Measurements from ENCODE around the gene ANTXR2. TPM values are rescaled to one million over a fixed set of nuclear protein-coding genes. Genes with fewer than 3 reads are reported as not detected.
"Not testable (repeated sequence)": the region's sequence is repeated elsewhere in the genome, so short reads cannot be mapped to it uniquely, and the experiment has no call there.

Gene ANTXR2
- total RNA-seq, 1 donor from 2014 or later: 64.6 TPM

- no peak overlapping the region for H3K27ac ChIP-seq
- H3K4me3 ChIP-seq: no peak overlapping the region
- H3K4me1 ChIP-seq: peaks cover 13% of the 10 kb centered on the region
- TF ChIP-seq POLR2AphosphoS5 (IDR thresholded peaks at IDR 0.05; ENCODE audit: insufficient read depth in 1 of 2, low read depth in 1 of 2): no peak
- no peak for TF ChIP-seq CTCF (IDR thresholded peaks at IDR 0.05)
- TF ChIP-seq POLR2A (IDR thresholded peaks at IDR 0.05): no peak
- intact Hi-C loops (cut with DNase I): no loop called here
- H3K9me3 ChIP-seq: peaks cover 5% of the 10 kb centered on the region
- no peaks in the 10 kb centered on the region for H3K27me3 ChIP-seq
- DNase-seq (ENCODE audit: extremely low spot score in 2 of 2): no peak
- H3K36me3 ChIP-seq: no peaks in the 10 kb centered on the region
Measured at GRCh38 chr4:80008351-80008750, 64.7 kb downstream of the ANTXR2 start.

- peaks cover 12% of the 10 kb centered on the region for H3K4me1 ChIP-seq
- no peaks in the 10 kb centered on the region for H3K36me3 ChIP-seq
Measured at GRCh38 chr4:80007745-80008149, 65.3 kb downstream of the ANTXR2 start.

DNA sequence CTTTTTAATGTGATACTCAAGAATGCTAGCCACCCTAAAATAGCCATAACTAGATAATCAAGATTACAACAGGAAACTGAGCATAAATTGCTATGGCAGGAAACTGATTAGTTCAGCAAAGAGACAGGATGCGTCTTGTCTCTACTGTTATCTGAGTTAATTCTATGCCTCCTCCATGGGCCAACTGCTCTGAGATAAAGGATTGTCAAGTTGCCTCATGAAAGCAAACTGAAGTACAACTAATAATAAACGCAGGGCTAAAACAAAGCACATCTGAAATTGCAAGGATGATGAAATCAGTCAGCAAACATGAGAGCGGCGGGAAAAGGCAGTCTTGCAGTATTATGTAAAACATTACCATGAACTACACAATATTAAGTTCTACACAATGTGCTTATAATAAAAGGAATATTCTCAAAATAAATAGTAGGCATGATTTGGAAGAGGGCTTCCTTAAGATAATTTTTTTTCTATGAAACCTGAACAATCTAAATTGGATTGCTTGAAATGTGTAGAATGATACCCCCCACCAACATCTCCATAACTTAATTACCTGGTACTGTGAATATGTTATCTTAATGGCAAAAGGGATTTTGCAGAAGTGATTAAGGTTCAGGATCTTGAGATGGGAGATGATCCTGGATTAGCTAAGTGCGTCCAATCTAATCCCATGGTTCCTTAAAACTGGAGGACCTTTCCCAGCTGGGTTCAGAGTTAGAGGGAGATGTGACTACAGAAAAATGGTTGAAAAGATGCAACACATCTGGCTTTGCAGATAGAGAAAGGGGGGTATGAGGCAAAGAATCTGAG is 65.9 kb downstream of the ANTXR2 start:
- TF ChIP-seq CTCF (IDR thresholded peaks at IDR 0.05) (no peak), POLR2AphosphoS5 (IDR thresholded peaks at IDR 0.05; ENCODE audit: insufficient read depth in 1 of 2, low read depth in 1 of 2) (no peak), POLR2A (IDR thresholded peaks at IDR 0.05) (no peak)
- Histone ChIP-seq H3K9me3 (peaks cover 5% of the 10 kb centered on the region), H3K27me3 (no peaks in the 10 kb centered on the region), H3K27ac (no peak overlapping the region), H3K4me3 (no peak overlapping the region), H3K36me3 (no peaks in the 10 kb centered on the region), H3K4me1 (peaks cover 6% of the 10 kb centered on the region)
- no peak for DNase-seq (ENCODE audit: extremely low spot score in 2 of 2)
- intact Hi-C loops (cut with DNase I): no loop called here

More at GRCh38 chr4:80007745-80008149, 65.3 kb downstream of the ANTXR2 start:
- H3K9me3 ChIP-seq: peaks cover 5% of the 10 kb centered on the region
- H3K27ac ChIP-seq: no peak overlapping the region
- no peak for DNase-seq (ENCODE audit: extremely low spot score in 2 of 2)
- no peaks in the 10 kb centered on the region for H3K27me3 ChIP-seq
- intact Hi-C loops (cut with DNase I): no loop called here
- no peak for TF ChIP-seq POLR2AphosphoS5 (IDR thresholded peaks at IDR 0.05; ENCODE audit: insufficient read depth in 1 of 2, low read depth in 1 of 2)
- no peak for TF ChIP-seq POLR2A (IDR thresholded peaks at IDR 0.05)
- TF ChIP-seq CTCF (IDR thresholded peaks at IDR 0.05): no peak
- no peak overlapping the region for H3K4me3 ChIP-seq

DNA sequence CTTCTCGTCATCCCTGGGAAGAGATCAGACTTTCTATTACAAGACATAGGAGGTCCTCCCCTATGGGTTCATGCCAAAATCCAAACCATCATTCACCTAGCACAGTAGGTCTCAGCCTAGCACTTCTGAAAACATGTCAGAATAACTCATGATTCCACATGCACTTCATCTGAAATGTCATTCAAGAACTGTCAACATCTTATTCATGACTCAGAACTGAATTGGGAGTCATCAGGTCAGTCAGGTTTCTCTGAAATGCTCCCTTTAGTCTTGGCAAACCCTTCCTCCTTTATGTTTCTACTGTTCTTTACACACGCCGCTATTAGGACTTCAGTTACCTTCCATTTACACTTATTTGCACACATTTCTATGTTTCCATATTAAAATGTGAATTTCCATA is 67.2 kb downstream of the ANTXR2 start:
- intact Hi-C loops (cut with DNase I): no loop called here
- Histone ChIP-seq H3K27me3 (no peaks in the 10 kb centered on the region), H3K4me3 (no peak overlapping the region), H3K9me3 (peaks cover 5% of the 10 kb centered on the region), H3K36me3 (no peaks in the 10 kb centered on the region), H3K4me1 (peaks cover 3% of the 10 kb centered on the region), H3K27ac (no peak overlapping the region)
- TF ChIP-seq POLR2A (IDR thresholded peaks at IDR 0.05): no peak
- no peak for TF ChIP-seq POLR2AphosphoS5 (IDR thresholded peaks at IDR 0.05; ENCODE audit: insufficient read depth in 1 of 2, low read depth in 1 of 2)
- no peak for TF ChIP-seq CTCF (IDR thresholded peaks at IDR 0.05)
- DNase-seq (ENCODE audit: extremely low spot score in 2 of 2): no peak

DNA sequence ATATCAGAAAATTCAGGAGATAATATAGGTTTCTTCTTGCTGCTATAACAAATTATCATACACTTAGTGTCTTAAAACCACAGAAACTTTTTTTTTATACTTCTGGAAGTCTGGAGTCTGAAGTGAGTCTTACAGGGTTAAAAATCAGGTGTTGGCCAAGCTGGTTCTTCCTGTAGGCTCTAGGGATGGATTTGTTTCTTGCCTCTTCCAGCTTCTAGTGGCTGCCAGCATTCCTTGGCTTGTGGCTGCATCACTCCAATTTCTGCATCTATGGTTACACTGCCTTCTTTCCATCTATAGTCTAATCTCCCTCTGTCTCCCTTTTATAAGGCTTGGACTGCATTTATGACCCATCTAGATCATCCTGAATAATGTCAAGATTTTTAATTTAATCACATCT is 68.7 kb downstream of the ANTXR2 start:
- no peak overlapping the region for H3K27ac ChIP-seq
- intact Hi-C loops (cut with DNase I): no loop called here
- no peaks in the 10 kb centered on the region for H3K27me3 ChIP-seq
- DNase-seq (ENCODE audit: extremely low spot score in 2 of 2): no peak
- H3K4me1 ChIP-seq: no peaks in the 10 kb centered on the region
- H3K9me3 ChIP-seq: peaks cover 5% of the 10 kb centered on the region
- H3K4me3 ChIP-seq: no peak overlapping the region
- TF ChIP-seq POLR2AphosphoS5 (IDR thresholded peaks at IDR 0.05; ENCODE audit: insufficient read depth in 1 of 2, low read depth in 1 of 2) (no peak), CTCF (IDR thresholded peaks at IDR 0.05) (no peak), POLR2A (IDR thresholded peaks at IDR 0.05) (no peak)
- H3K36me3 ChIP-seq: no peaks in the 10 kb centered on the region

GRCh38 chr4:80002559-80002958 is 70.5 kb downstream of the ANTXR2 start:
- H3K27ac ChIP-seq; H3K4me1 ChIP-seq; intact Hi-C loops (cut with DNase I); H3K9me3 ChIP-seq; H3K36me3 ChIP-seq; DNase-seq (ENCODE audit: extremely low spot score in 2 of 2); H3K4me3 ChIP-seq; H3K27me3 ChIP-seq: not testable (repeated sequence)

DNA sequence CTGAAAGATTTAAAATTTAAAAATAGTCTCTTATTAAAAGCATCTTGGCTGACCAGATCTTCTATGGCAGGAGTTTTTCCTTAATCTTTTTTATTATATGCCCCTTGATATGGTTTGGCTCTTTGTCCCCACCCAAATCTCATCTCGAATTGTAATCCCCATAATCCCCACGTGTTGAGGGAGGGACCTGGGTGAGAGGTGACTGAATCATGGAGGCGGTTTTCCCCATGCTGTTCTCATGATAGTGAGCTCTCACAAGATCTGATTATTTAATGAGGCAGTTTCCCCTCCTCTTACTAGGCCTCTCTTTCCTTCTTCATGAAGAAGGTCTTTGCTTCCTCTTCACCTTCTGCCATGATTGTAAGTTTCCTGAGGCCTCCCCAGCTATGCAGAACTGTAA is 74.0 kb downstream of the ANTXR2 start:
- H3K9me3 ChIP-seq; H3K27ac ChIP-seq; H3K4me3 ChIP-seq; intact Hi-C loops (cut with DNase I); H3K36me3 ChIP-seq; DNase-seq (ENCODE audit: extremely low spot score in 2 of 2); H3K27me3 ChIP-seq; H3K4me1 ChIP-seq: not testable (repeated sequence)

Data from vagina (tissue), 2 donors.